Measurements from ENCODE around the gene SNAI1. TPM values are rescaled to one million over a fixed set of nuclear protein-coding genes. Genes with fewer than 3 reads are reported as not detected.
"Not testable (repeated sequence)": the region's sequence is repeated elsewhere in the genome, so short reads cannot be mapped to it uniquely, and the experiment has no call there.

SNAI1 gene
- polyA plus RNA-seq (2013, experiment 1 of 2; ENCODE audit: insufficient read length), result 10.6 TPM
- polyA plus RNA-seq (2013, experiment 2 of 2; ENCODE audit: insufficient read length), result 10.2 TPM

DNA sequence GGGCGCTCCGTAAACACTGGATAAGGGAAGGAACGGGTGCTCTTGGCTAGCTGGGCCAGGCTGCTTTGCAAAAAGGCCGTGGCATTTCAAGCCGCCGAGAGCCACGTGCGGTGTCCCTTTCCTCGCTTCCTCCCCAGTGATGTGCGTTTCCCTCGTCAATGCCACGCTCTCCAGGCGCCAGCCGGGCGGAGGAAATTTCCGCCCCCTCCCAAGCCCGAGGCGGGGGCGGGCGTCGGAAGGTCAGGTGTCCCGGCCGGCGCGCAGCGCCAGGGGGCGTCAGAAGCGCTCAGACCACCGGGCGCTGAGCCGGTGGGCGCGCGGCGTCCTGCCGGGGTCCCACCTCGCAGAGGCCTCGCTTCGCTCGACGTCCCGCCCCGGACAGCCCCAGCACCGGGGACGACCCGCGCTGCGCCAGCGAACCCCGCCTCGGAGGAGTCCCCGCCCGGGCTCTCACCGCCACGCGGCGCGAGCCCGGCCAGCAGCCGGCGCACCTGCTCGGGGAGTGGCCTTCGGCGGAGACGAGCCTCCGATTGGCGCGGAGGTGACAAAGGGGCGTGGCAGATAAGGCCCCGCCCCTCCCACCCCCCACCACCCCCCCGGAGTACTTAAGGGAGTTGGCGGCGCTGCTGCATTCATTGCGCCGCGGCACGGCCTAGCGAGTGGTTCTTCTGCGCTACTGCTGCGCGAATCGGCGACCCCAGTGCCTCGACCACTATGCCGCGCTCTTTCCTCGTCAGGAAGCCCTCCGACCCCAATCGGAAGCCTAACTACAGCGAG is at the start of gene SNAI1:
TSS of gene SNAI1 (plus strand) at position 635 of the 777 bp plus-strand sequence. CDS start at position 715, 80 bp downstream.
- DNase-seq, result peak; percentile 85

DNA sequence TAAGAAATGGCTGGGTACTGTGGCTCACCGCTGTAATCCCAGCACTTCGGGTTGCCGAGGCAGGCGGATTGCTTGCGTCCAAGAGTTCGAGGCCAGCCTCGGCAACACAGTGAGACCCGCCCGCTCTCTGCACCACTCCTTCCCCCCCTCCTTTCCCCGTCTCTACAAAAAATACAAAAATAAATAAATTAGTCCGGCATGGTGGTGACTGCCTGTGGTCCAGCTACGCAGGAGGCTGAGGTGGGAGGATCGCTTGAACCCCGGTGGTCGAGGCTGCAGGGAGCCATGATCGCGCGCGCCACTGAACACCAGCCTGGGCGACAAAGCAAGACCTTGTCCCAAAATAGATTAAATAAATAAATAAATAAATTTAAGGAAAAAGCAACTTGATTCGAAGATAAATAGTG is 47.0 kb upstream of the SNAI1 start:
- no peak for DNase-seq

DNA sequence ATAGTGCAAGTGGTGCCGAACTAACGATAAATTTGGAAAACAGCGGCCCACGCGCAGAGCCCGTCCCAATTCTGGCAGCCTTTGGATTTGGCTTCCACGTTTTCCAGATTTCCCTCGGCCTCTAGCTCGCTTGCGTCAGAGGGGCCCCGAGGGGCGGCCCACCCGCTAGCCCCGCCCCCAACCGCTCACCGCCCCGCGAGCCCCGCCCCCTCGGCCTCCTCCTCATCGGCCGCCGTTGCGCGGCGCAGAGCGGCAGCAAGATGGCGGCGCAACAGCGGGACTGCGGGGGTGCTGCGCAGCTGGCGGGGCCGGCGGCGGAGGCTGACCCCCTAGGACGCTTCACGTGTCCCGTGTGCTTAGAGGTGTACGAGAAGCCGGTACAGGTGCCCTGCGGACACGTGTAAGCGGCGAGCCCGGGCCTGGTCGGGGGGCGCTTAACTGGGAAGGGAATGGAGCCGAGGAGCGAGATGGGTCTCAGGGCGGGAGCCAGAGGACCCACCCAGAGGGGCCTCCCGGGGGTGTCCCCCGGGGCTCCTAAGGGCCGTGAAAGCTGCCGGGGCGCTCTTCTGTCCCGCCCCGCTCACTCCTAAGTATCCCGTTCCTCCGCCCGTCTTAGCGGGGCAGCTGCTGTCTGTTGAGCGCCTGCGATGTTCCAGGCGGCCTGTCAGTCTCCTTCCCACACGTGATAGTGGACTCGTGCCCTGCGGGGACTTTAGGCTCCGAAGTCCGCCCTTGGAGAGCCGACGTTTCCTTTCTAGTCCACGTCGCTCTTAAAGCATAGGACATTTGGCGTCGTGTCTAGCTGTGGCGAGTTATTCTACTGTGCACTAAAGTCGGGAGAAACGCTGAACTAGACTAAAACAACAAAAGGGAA is 46.4 kb upstream of the SNAI1 start, which contains the start of gene RNF114:
TSS of gene RNF114 (plus strand) at position 245 of the 874 bp plus-strand sequence. CDS start at position 261, 16 bp downstream.
- peak; percentile 92 for DNase-seq

DNA sequence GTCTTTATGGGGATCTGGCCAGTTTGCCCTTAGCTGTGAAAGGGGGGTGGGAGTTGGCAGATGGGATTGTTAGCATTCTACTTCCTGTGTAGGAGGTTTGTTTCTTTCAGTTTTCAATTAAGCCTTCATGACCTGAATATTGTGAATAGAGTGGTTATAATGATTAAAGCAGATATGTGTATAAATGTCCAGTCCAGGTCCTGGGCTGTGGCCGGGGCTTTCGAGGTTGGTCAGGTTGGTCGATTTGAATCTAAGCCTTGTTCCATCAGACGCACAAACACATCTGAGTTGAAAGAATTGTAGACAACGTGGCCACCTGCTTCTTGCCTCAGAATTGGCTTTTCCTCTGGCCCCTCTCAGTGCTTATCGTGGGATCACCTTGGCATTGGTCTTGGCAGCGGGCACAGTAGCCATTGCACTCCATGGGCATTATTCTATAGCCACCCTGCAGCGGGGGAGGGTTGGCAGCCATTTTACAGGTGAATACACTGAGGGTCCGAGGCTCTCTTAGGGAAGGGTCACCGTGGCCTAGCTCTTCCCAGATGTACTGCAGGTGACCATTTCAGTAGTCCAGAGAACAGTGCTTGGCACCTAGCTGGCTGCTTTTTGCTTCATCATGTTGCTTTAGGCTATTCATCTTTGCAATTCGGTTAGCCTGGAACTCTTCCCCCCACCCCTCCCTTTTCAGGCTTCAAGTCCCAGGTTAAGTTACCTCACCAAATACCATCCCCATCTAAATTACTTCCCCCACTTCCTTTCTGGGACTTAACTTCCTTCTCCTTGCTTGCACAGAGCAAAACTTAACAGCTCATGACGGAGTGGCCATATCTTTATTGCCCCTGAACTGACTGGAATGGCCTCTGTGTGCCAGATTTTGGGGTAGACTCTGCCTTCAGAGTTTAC is 45.5 kb upstream of the SNAI1 start:
- no peak for DNase-seq

DNA sequence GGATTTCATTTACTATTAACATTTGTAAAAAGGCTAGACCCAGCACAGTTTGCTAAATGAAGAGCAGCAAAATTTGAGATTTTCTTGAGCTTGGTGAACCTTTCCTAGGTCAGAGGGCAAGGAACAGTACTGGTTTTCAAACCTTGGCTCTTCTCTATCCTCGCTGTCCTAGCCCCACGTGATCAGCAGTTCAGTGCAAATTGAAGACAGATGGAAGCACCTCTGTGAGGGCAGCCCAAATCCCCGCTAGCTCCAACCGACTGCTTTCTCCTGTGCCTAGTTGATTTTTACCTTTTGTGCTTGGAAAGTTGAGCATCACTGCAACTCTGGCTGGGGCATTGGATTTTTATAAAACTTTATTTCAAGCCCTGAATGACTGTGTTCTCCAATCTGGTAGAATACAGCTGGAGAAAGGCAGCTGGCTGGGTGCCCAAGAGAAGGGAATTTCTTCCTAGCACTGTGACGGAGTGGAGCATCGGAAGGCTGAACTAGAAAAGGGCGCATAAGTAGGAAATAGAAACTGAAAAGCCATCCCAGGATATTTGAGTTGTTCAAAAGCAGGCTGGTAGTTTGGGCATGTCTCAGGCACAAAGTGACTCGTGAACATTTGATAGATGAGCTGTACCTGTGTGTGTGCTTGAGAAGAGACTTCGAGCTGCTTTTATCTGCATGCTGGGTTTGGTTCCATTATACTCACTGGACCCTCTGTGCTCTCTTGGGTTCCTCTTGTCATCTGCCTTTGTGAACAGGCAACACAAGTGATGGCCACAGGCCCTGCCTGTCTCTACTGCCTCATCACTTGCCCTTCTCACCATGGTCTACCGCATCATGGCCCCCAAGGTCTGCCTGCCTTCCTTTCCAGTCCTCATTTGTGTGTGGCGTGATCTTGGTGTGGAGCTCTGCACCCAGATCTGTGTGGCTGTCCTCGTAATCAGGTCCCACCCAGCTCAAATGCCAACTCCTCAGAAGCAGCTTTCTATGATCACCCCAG is 44.3 kb upstream of the SNAI1 start:
- peak; percentile 76 for DNase-seq

DNA sequence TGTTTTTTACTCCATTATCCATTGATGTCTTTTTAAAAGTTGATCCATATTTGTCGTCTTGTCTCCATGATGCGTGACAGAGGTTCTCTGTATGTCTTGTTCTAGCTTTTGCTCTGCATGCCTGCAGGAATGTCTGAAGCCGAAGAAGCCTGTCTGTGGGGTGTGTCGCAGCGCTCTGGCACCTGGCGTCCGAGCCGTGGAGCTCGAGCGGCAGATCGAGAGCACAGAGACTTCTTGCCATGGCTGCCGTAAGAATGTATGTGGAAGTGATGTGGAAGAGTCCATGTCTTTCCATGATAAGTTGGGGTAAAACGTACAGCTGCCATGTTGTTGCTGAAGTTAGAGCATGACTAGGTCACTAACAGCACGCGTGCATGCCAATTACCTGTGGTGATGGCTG is 41.3 kb upstream of the SNAI1 start:
- no peak for DNase-seq

DNA sequence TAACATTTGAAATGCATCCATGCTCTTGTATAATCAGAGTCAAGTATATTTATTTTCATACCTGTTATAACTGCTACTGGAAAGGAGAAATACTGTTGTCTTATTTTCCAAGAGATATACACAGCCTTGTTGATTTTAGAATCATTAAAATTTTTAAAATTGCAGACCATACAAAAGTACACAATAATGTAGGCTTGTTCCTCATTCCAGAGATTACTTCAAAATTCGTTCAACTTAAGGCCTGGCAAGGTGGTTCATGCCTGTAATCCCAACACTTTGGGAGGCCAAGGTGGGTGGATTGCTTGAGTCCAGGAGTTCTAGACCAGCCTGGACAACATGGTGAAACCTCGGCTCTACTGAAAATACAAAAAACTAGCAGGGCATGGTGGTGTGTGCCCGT is 40.5 kb upstream of the SNAI1 start:
- no peak for DNase-seq

DNA sequence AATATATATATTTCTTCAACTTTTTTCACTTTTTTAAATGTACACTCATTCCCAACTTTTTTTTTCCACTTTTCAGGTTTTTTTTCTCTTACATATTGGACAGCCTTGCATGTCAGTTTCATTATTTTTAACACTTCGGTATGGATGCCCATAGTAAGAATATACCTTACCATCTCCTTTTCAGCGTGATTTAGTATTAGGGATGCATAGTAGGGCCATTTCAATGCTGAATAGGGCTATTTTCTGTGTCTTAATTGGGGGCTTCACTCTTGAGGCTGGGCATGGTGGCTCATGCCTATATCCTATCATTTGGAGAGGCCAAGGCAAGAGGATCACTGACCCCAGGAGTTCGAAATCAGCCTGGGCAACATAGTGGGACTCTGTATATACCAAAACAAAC is 39.8 kb upstream of the SNAI1 start:
- no peak for DNase-seq

DNA sequence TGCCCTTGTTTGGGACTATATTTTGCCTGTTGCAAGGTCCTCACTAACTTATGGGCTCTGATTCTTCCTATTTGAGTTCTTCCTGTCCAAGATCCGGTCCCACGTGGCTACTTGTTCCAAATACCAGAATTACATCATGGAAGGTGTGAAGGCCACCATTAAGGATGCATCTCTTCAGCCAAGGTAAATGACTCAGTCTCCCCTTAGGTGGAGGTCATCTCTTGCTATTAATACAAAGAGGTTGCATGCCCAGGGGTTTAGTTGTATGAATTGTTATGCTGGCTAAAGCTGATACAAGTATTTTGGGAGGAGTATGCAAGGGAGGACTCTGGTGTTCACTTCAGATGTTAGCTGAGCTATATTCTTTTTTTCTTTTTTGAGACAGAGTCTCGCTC is 37.5 kb upstream of the SNAI1 start:
- DNase-seq, result no peak

DNA sequence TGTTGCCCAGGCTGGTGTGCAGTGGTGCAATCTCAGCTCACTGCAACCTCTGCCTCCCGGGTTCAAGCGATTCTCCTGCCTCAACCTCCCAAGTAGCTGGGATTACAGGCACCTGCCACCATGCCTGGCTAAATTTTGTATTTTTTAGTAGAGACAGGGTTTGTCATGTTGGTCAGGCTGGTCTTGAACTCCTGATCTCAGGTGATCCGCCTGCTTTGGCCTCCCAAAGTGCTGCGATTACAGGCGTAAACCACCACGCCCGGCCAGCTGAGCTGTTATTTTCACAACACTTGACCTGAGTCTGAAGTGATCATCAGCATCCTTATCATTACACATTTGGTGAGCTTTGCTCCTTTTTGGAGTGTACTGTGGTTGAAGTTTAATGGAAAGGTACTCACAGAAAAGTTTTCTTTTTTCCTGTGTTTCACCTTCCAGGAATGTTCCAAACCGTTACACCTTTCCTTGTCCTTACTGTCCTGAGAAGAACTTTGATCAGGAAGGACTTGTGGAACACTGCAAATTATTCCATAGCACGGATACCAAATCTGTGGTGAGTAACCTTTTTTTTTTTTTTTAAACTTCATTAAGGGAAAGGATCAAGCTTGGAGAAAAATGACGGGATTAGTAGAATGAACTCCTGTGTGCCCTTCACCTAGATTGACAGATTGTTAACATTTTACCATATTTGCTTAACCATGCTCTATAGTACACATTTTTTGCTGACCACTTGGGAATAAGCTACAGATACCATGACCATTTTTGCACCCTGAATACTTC is 36.9 kb upstream of the SNAI1 start:
- DNase-seq, result no peak

DNA sequence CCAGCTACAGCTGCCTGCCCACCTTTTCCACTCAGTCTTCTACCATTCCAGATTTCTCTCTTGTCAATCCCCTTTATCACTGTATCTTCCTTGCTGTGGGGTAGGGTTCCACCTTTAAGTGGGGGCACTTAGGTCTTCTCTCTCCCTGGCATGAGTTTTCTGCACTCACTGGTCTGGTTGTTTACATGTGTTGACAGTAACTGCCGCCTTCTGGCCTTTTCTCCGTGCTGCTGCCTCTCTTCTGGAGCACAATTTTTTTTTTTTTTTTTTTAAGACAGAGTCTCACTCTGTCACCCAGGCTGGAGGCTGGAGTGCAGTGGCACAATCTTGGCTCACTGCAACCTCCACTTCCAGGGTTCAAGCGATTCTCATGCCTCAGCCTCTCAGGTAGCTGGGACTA is 34.6 kb upstream of the SNAI1 start:
- no peak for DNase-seq

DNA sequence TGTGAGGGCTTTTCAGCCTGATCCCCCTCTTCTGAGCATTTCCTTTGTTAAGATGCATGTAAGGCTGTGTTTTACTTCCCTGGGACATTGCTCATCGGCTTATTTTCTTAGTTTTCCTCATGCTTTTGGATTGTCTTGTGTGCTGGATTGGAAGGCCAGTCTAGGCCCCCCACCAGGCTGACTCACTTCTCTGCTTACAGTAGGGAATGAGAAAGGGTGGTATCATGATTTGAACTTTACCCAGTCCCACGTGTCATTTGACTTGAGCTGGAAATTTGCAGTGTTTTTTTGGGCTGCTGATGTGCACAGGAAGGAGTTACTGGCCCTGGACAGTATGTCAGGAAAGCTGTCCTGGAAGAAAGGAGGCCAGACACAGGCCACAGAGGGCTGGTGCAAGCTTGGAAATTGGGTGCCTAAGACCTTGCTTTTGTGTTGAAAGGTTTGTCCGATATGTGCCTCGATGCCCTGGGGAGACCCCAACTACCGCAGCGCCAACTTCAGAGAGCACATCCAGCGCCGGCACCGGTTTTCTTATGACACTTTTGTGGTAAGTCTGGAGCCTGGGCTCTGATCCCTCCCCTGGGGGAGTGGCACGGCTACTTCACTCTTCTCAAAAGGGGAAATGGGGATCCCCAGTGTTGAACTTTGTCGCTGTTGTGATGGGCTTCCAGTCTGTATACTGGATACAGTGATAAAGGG is 33.8 kb upstream of the SNAI1 start:
- peak; percentile 98 for DNase-seq

DNA sequence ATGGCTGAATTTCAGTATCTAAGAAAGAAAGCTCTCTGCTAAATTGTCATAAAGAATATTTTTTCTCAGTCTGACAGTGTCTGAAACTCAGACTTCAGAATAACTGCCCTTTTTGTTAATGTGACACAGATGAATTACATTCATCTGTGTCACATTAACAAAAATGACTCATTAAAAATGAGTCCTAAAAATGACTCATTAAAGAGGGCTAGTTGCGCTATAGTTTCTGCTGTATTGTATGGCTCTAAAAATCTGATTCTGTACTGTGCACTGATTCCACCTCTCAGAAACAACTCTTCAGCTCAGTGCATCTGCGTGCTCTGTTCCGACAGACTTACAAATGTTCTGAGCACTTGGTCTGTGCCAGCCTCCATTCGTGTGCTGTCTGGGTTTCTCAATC is 31.6 kb upstream of the SNAI1 start:
- DNase-seq, result peak; percentile 81

DNA sequence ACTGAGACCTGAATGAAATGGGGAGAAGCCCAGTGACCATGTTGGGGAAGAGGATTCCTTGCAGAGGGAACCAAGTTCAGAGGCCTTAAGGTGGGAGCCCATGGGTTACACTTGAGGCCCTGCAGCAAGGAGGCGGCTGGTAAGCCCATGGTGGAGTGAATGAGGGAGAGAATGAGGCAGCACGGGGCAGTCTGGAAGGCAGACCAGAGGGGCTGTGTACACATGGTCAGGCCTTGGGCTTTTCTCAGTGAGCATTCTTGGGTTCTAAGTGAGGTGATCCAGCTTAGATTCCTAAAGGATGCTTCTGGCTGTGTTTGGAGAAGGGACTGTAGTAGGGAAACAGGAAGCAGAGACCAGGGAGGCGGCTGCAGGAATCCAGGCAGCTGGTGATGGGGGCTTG is 27.6 kb upstream of the SNAI1 start:
- DNase-seq, result no peak

DNA sequence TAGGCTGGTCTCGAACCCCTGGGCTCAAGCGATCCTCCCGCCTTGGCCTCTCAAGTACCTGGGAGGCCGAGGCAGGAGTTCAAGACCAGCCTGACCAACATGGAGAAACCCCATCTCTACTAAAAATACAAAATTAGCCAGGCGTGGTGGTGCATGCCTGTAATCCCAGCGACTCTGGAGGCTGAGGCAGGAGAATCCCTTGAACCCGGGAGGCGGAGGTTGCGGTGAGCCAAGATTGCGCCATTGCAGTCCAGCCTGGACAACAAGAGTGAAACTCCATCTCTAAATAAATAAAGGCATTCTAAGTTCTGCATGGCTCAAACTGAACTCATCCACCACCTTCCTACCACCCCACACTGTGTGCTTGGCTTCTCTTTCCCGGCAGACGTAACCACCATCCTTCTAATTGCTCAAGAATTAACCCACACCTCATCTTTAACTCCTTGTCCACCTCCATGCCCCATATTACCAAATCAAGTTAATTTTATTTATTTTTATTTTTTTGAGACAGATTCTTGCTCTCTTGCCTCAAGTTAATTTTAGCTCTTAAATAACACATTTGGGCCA is 26.9 kb upstream of the SNAI1 start:
- DNase-seq, result not testable (repeated sequence)

DNA sequence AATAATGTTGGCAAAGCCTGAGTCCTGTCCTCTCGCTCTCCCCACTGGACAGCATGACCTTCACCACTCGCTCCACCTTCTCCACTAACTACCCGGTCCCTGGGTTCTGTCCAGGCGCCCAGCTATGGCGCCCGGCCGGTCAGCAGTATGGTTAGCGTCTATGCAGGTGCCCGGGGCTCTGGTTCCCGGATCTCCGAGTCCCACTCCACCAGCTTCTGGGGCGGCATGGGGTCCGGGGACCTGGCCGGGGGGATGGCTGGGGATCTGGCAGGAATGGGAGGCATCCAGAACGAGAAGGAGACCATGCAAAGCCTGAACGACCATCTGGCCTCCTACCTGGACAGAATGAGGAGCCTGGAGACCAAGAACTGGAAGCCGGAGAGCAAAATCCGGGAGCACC is 26.1 kb upstream of the SNAI1 start:
- no peak for DNase-seq

DNA sequence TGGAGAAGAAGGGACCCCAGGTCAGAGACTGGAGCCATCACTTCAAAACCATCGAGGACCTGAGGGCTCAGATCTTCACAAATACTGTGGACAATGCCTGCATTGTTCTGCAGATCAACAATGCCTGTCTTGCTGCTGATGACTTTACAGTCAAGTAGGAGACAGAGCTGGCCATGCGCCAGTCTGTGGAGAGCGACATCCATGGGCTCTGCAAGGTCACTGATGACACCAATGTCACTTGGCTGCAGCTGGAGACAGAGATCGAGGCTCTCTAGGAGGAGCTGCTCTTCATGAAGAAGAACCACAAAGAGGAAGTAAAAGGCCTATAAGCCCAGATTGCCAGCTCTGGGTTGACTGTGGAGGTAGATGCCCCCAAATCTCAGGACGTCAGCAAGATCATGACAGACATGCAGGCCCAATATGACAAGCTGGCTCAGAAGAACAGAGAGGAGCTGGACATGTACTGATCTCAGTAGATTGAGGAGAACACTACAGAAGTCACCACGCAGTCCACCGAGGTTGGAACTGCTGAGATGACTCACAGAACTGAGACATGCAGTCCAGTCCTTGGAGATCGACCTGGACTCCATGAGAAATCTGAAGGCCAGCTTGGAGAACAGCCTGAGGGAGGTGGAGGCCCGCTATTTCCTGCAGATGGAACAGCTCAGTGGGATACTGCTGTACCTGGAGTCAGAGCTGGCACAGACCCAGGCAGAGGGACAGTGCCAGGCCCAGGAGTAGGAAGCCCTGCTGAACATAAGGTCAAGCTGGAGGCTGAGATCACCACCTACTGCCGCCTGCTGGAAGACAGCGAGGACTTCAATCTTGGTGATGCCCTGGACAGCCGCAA is 25.5 kb upstream of the SNAI1 start:
- DNase-seq, result not testable (repeated sequence)

DNA sequence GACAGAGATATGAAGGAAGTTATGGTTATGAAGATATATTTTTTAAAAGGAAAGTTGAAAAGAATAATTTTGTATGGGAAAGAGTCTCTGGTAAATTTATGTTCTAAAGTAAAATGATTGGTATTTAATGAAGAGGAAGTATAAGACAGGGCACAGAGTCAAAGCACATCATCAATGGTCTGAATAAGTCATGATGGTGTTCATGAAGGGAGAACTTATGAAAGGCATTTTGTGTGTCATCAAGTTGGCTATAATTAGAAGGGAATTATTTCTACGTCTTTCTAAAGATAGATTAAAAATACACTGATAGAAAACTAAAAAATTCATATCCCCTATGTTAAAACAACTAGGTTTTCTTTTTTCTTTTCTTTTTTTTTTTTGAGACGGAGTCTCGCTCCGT is 21.4 kb upstream of the SNAI1 start:
- no peak for DNase-seq
